Islet precursor cell (in vitro differentiated cells): ENCODE measurements around the gene STEAP1B.
"Not testable (repeated sequence)": the region's sequence is repeated elsewhere in the genome, so short reads cannot be mapped to it uniquely, and the experiment has no call there.

Source experiments
- DNase-seq: peaks from one replicate; pipeline ENCODE4 v3.0.0-alpha.2; 2018

The STEAP1B gene

DNA sequence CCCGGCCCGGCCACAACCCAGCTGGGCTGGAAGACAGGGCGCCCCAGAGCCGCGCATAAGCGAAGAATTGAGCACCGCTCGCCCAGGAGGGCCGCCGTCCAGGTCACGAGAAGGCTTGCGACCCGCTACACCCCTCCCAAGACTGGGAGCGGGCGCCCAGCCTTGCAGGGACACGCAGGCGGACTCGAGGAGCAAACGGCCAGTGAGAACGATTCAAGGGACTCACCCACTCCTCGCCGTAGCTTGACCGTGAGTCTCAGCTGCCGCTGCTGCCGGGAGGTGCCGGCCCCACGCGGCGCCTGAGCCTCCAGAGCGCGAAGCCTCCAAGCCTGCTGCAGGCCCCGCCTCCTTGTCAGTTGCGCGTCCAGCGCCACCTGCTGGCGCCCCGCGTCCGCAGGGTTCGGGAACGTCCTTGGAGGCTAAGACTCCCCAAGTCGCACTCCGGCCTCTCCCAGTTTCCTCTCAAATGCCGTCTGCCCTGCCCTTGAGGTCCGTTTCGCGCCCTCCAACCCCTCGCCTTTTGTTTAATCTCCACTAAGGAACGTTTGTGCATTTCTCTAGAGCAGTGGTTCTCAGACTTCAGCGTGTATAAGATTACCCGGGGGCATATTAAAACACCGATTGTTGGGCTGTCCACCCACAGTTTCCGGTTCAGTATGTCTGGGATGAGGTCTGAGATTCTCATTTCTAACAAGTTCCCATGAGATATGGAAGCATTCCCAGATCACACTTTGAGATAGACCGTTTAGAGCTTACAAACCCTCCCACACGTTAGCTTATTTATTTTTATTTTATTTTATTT lies at the start of gene STEAP1B:
TSS of gene STEAP1B (minus strand) at position 301 of the 802 bp plus-strand sequence. CDS start 5,333 bp downstream, outside the sequence.
- DNase-seq = peak; percentile 94

DNA sequence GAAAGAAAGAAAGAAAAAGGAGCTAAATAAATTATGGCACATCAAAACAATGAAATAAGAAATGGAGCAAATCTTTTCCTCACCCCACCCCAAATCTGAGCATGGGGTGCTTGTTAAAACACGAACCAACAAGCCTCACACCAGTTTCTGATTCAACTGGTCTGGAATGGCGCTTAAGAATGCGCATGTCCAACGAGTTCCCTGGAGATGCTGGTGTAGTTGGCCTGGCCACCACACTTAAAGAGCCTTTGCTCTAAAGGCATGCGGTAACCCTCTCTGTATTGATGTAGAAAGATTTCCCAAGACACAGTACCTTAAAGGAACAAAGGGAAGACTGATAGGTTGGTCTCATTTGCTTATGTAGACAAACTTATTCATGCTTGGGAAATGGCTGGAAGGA lies 49.1 kb upstream of the STEAP1B start:
- DNase-seq = peak; percentile 70

DNA sequence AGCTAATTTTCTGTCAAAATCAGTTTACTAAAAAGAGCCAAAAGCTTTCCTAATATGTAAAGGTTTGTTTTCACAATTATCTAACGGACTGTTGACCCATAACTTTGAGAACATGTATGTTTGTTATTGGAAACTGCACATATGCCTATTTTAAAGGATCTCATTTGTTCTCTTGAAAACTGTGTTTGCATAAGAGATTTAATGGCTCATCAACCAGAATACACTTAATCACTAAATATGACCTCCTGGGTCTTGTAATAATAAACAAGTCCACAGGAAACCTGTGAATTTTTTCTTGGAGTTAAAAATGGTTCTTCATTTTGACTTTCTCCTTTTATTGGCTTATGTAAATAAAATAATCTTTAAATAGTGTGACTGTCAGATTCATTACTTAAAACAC lies 48.3 kb upstream of the STEAP1B start:
- DNase-seq = no peak

DNA sequence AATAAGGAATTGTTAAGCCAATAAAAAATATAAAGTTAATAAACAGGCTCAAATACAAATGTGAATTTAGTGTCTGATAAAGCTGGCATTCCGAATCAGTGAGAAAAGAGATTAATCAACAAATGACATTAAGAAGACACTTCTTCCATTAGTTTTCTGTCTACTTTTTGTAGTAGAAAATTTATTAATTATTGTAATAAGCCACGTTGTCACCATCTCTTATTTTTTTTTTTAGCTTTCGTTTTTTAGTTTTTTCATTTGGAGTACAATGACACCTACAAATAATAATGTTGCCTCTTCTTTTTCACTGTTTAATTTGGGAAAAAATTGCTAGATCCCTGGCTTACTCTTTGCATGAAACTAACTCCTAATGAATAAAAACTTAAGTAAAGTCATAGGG lies 46.8 kb upstream of the STEAP1B start:
- no peak for DNase-seq

DNA sequence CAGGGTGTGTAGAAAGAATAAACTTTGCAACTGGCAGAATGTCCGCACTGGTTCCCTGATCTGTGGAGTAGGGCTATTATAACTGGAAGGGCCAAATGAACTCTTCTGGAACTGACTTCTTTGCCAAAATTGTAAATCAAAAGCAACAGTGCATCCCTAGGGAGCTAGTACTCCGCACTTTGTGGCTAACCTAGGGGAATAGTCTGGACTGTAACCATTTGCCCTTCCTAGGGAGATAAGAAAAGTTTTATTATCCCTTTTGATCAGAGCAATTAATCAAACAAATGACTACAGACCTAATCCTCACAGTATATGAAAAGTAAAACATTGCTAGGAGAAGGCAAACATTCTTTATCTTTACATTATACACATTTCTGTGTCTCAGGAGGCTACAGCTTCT lies 45.5 kb upstream of the STEAP1B start:
- no peak for DNase-seq

DNA sequence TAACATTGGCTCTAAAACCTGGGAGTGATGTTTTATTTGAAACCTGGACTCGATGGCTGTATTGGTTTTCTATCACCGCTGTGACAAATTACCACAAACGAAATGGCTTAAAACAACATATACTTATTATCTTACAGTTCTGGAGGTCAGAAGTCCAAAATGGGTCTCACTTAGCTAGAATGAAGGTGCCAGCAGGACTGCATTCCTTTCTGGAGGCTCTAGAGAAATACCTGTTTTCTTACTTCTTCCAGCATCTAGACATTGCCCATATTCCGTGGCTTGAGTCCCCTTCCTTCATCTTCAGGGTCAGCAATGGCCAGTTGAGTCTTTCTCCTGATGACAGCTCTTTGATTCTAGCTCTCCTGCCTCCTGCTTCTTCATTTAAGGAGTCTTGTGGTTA lies 44.3 kb upstream of the STEAP1B start:
- DNase-seq = no peak

DNA sequence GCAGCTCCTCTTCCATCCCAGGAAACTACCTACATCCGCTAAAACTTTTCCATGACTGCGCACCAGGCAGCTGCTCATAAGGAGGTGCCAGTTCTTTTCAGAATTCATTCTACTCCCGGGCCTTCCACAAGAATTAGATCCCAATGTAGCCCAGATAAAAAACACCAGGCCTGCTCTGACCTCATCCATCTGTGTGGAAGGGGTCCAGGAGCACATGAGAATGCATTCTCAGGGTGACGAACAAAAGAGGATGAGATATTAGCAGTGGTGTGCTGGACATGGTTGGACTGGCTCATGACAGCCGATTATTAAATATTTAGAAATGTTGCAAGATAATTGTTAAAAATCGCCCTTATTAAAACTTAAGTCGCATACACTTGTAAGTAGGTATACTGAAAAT lies 43.2 kb upstream of the STEAP1B start:
- DNase-seq = no peak

DNA sequence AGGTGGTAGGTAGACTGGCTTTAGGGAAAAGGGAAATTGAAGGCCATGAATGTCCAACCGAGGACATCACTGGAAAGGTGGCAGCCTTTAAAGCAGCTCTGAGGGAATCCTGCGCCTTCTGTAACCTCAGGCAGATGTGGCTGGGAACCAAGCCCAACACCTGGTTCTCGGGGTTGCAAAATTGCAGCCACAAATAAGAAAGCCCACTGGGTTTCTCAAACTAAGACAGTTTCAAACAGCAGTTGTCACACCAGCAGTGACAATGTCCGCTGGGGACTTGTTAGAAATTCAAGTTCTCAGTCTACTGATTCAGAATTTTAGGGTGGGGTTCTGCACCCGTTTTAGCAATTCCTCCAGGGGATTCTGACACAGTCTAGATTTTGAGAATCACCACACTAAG lies 42.7 kb upstream of the STEAP1B start:
- no peak for DNase-seq

DNA sequence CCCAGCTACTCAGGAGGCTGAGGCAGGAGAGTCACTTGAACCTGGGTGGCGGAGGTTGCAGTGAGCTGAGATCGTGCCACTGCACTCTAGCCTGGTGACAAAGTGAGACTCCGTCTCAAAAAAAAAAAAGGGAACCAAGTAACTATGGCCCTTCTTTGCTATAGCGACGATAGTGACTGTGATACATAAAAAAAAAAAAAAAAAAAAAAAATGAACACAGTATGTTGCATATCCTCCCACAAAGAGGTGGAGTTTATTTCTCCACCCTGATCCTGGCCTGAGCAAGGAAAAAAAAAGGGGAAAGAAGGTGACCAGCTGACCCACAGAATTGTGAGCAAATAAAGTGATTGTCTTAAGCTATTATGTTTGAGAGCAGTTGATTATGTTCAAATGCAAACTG lies 42.3 kb upstream of the STEAP1B start:
- no peak for DNase-seq

DNA sequence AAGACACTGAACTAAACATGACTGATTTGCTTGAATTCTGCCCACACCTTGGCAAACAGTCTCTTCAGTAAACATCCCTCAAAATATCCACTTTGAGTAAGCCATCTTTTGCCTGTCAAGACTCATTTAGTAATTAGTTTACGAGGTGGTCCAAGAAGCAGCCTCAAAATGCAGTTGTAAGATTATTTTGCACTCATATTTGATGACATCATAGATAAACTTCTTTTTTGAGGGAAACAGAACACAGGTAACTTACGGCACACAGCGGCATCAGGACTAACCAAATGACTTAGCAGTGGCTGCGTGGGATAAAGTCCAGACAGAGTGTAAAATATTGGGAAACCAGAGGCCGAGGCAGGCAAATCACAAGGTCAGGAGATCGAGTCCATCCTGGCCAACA lies 41.8 kb upstream of the STEAP1B start:
- no peak for DNase-seq

DNA sequence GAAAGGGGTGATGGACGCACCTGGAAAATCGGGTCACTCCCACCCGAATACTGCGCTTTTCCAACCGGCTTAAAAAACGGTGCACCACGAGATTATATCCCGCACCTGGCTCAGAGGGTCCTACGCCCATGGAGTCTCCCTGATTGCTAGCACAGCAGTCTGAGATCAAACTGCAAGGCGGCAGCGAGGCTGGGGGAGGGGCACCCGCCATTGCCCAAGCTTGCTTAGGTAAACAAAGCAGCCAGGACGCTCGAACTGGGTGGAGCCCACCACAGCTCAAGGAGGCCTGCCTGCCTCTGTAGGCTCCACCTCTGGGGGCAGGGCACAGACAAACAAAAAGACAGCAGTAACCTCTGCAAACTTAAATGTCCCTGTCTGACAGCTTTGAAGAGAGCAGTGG lies 28.5 kb upstream of the STEAP1B start:
- not testable (repeated sequence) for DNase-seq

DNA sequence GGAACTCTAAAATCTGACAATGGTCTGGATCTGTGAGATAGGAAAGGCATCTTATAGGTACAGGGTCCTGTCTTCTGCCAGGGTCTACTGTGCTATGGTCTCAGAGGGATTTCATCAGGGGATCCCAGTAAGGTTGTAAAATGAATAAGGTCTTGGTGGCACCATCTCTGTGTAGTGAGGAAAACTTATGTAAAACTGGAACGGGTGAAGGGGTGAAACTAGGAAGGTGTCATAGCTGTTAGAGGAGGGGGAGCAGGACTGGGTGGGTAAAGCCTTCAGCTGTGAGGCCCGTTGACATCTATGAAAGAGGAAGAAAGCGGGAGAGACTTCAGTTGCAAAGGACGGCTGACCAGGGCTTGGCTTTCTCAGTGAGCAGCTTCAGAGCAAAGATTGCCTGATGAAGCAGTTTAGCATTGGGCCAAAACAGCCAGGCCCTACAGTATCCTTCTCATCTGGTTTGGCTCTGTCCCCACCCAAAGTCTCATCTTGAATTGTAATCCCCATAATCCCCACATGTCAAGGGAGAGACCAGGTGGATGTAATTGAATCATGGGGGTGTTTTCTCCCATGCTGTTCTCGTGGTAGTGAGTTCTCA lies 24.5 kb upstream of the STEAP1B start:
- DNase-seq = not testable (repeated sequence)

DNA sequence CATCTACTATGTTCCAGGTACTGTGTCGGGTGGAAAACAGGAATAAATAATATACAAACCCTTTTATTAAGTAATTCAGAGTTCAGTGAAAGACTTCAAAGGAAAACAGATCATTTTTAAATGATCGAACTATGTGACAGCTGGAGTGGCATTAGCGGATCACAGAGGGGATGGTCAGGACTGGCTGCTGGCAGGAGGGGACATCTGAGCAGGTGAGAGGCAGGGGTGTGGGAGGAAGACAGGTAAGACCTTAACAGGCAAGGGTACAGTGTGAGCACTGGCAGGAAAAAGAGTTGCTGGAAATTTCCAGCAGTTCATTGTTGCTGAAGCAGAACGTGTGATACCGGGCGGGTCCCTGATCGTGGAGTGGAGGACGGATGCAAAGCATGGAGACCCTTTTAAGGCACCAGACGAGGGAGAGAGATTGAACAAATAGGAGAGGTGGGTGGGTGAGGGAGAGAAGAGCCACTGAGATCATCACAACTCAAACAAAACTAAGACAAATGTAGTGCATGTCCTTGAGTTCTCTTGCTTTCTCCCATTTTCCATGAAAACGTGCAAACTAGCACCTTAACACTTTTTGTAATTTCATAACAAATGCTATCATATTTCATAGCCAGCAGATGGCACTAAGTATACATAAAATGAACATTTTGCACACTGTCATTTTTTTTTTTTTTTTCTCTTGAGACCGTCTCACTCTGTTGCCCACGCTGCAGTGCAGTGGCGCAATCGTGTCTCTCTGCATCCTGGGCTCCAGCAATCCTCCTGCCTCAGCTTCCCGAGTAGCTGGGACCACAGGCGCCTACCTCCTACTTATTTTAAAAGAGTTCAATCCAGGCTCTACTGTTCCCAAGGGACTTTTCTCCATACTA lies 23.7 kb upstream of the STEAP1B start:
- not testable (repeated sequence) for DNase-seq

DNA sequence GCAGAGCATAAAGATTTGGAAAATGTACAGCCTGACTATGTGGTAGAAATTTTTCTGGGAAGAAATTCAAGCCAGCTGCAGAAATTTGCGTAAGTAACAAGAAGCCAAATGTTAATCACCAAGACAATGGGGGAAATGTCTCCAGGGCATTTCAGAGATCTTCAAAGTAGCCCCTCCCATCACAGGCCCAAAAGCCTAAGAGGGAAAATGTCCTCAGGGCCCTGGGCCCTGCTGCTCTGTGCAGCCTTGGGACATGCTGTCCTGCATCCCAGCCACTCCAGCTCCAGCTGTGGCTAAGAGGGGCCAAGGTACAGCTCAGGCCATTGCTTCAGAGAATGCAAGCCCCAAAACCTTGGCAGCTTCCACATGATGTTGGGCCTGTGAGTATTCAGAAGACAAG lies 19.6 kb upstream of the STEAP1B start:
- DNase-seq = not testable (repeated sequence)

DNA sequence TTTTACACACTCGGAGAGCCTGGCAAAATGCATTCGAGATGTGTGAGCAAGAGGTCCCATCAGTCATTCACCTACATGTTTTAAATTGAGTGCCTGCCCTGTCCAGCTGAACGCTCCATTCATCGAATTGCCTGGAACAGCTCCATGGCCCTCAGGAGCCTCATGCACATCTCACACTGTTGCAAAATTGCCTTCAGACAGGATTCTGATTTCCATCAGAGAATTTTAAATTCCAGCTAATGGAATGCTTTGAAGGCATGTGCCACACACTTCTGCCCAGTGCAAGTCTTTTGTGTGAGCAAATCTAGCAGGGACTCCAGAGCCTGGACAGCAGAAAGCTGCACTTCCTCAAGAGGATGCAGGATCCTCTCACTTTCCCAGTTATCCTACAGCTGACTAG lies 17.0 kb upstream of the STEAP1B start:
- not testable (repeated sequence) for DNase-seq

DNA sequence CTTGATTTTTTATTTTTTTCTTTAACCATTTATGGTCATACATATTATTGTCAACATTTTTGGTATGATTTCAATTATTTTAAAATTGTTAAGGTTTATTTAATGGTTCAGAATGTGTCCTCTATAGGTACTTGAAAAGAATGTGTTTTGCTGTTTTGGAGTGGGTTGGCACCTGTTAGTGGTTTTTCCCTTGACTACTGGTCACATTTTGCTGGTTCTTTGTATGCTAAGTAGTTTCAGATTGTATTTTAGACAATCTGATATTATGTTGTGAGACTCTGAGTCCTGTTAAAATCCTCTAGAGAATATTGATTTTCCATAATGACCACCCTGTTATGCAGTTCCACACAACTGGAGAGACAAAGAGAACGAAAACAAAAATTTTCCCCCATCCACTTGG lies 15.0 kb upstream of the STEAP1B start:
- not testable (repeated sequence) for DNase-seq

DNA sequence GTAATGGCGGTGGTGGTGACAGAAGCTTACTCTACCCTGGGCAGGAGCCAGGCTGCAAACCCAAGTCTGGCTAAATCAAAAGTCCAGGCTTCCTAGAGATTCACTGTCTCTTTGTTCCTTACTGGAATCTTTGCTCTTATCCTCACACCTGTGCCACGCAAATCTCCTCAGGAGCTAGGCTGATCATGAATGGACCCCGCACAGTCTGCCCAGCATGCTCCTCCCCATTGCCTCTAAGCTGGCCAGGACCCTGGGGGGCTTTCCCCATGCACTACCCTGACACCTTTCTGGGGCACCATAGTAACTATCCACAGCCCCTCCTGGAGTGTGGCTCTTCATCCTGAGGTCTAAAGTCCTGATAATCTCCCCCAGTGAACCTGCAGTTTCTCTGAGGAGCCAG lies 7.3 kb upstream of the STEAP1B start:
- DNase-seq = not testable (repeated sequence)

DNA sequence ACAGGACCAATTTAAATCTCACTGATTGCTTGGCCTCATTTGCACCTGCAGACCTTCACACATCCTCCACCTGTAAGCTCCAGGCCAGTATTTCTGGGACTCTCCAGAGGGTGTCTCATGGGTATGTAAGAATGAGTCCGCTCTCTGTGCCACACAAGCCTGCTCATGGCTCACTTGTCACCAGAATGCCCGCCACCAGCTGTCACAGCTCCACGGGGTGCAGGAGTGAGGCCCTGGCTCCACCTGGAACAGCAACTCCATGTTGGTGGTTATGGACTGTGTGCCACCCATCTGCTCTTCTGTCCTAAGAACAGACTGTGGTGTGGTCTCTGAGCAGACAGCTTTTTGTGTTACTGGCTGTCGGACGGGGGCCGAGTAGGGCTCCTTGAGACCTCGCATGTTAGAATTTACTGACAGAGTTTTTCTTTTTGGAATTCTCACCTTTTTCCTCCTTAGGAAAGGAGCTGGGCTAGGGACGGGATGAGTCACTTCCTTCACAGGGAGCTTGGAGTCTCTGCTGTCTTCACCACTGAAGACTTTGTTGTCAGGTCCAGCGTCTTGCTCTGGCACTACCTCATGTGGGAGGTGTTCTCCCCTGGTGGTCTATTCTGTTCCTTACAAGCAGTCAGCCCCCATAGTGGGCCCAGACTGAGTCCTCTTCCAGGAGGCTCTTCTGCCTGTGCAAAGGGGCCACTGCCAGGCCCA lies 6.5 kb upstream of the STEAP1B start:
- not testable (repeated sequence) for DNase-seq

DNA sequence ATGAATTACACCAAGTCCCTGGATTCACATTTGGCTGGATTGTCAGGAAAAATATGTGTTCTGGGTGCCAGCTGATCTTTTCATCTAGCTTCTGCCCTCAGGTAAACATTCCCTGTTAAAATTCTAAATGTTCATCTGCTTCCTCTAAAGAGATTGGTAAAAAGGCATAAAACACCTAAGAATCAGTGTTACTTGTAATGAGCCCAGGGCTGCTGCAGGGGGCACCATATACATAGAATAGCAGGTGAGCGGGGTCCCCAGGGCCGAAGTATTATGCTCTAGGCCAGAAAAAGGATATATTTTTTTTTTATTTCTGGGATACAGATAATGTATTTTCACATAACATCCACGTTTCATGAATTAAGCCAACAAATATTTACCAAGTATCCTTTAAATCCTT lies 4.5 kb upstream of the STEAP1B start:
- not testable (repeated sequence) for DNase-seq

DNA sequence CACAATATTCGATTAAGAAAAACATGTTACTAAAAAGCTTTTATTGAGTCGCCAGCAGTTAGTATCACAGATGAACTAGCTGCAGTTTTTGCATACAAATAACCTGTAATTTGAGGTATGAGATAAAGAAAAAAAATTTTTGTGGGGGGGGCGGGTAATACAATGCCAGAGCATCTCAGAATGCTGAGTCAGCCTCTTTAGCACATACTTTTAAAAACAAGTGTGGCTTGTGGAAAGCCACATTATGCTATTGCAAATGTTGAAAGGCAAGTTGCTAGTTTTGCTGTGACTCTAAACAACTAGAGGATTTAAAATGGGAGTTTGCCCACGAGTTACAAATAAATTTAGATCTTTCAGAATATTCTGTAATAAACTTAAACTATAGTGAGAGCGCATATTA lies 2.1 kb upstream of the STEAP1B start:
- DNase-seq = not testable (repeated sequence)

DNA sequence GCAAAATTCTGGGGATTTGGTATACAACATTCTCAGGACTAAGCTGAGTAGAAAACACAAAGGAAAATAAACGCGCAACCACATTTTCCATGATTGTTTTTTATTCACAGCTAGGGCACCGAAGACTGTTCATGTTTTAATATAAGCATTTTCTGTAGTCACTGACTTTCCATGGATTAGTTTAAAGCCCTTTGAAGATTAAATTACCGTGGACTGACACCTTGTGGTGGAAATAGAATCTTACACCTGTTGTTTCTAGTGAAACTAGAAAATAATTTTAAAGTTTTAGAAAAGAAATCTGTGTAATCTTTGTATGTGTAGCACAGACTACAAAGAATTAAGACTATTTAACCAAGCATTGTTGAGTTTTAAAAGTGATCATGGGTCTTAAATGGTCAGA lies 1.3 kb upstream of the STEAP1B start:
- DNase-seq = not testable (repeated sequence)

DNA sequence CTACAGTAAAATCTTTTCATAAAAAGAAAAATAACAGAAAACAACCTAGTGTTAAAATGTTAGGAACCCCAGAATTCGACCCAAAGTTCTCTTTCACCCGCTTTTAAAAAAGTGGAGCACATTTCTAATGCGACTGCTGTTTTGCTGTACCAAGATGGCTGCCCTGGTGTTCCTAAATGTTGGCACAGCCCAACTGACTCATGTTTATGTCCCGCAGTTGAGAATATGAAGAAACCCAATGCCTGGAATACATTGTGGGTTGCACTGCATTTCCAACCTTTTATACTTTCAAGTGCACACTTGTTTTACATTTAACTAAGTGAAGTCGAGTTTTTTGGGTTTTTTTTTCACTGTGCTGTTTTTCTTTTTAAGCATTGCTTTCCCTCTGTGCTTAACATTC lies 944 bp downstream of the STEAP1B start:
- no peak for DNase-seq

DNA sequence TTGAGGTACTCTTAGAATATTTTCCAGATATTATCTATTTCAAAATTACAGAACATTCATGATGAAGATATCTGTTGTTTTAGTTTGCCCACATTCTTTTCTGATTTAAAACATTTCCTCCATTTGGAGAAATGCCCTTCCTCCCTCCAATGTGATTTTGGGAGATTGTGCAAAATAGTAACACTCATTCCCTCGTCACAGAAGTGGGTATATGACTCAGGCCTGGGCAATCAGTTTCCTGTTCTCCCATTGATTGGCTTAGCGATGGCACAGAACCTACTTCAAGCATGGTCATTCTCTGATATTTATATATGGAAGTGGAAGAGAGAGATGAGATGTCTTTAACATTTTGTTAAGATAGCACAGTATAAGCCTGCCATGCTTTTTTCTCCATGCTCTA lies 3.1 kb downstream of the STEAP1B start:
- DNase-seq = not testable (repeated sequence)
